ENCODE data around the gene CCDC88B.

CCDC88B gene

DNA sequence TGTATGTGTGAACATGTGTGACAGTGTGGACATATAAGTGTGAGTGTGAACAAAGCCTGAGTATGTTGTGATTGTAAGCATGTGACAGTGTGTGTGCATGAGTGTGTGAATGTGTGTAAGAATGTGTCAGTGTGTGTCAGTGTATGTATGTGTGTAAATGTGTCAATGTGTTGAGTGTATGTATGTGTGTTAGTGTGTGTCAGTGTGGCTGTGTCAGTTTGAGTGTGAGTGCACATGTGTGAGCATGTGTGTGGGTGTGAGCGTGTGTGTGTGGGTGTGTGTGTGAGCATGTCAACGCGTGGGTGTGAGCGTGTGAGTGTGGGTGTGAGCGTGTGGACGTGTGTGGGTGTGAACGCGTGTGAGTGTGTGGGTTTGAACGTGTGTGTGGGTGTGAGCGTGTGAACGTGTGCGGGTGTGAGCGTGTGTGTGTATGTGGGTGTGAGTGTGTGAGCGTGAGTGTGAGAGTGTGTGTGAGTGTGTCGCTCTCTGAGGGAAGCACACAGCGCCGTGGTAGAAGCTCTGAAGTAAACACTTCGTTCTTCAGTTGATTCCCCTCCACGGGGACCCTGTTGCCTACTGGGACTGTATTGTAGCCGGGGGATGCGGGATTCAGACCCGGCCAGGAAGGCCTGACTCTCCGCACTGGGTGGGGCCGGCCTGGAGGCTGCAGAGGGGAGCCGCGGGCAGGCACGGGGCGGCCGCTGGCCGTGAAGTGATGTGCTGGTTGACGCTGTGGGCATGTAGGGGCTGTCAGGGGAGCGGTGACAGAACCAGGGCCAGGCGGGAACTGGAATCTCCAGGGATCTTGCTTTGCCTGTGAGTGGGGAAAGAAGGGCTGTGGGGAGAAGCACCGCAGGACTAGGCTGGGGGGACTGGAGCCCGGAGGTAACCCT is 40.1 kb downstream of the CCDC88B start:
- H3K9me3 ChIP-seq (ENCODE audit: insufficient read depth, low read length) = no peaks in the 10 kb centered on the region
- no peaks in the 10 kb centered on the region for H3K27me3 ChIP-seq (ENCODE audit: low read length)
- no peak overlapping the region for H3K4me2 ChIP-seq (ENCODE audit: low read depth, low read length, poor library complexity, severe bottlenecking)
- H2AFZ ChIP-seq (ENCODE audit: low read depth, low read length, severe bottlenecking) = no peak overlapping the region
- no peak overlapping the region for H3K4me3 ChIP-seq (ENCODE audit: insufficient read depth, low read length, poor library complexity, severe bottlenecking)
- no peaks in the 10 kb centered on the region for H3K9me2 ChIP-seq (replicated peaks; ENCODE audit: insufficient read depth, low read length)
- H3K36me3 ChIP-seq (ENCODE audit: low read length) = no peaks in the 10 kb centered on the region
- no peaks in the 10 kb centered on the region for H3K79me2 ChIP-seq (ENCODE audit: insufficient read depth, low read length)
- H3K9ac ChIP-seq (ENCODE audit: low read length) = no peak overlapping the region
- no peaks in the 10 kb centered on the region for H4K20me1 ChIP-seq (ENCODE audit: low read depth, low read length)
- H3K27ac ChIP-seq (ENCODE audit: low read depth, low read length) = no peak overlapping the region
- H3F3A ChIP-seq (ENCODE audit: insufficient read depth) = no peaks in the 10 kb centered on the region
- TF ChIP-seq, protein P1, sequence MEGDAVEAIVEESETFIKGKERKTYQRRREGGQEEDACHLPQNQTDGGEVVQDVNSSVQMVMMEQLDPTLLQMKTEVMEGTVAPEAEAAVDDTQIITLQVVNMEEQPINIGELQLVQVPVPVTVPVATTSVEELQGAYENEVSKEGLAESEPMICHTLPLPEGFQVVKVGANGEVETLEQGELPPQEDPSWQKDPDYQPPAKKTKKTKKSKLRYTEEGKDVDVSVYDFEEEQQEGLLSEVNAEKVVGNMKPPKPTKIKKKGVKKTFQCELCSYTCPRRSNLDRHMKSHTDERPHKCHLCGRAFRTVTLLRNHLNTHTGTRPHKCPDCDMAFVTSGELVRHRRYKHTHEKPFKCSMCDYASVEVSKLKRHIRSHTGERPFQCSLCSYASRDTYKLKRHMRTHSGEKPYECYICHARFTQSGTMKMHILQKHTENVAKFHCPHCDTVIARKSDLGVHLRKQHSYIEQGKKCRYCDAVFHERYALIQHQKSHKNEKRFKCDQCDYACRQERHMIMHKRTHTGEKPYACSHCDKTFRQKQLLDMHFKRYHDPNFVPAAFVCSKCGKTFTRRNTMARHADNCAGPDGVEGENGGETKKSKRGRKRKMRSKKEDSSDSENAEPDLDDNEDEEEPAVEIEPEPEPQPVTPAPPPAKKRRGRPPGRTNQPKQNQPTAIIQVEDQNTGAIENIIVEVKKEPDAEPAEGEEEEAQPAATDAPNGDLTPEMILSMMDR (IDR thresholded peaks at IDR 0.05; ENCODE audit: insufficient read depth, low read length, poor library complexity, severe bottlenecking) = no peak
- TF ChIP-seq EZH2phosphoT487 (conservative IDR thresholded peaks at IDR 0.05; ENCODE audit: low read length) = no peak

DNA sequence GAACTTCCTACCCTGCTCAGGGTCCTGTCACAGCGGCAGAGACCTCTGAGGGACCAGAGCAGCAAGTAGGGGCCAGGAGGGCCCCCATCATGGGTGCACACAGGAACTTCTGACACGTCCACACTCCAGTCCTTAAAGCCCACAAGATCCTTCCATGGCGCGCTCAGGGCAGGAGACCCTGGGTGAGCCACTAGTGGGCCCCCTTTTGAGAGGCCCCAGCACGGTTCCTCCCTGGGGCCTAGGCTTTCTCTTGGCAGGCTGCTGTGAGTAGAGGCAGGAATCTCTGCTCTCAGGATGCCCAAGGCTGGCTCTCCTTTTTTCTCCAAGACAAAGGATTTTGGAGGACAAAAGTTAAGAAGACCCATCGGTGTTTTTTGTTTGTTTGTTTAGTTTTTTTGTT is 41.3 kb downstream of the CCDC88B start:
- TF ChIP-seq EZH2phosphoT487 (conservative IDR thresholded peaks at IDR 0.05; ENCODE audit: low read length) = no peak
- TF ChIP-seq, protein P1 (IDR thresholded peaks at IDR 0.05; ENCODE audit: insufficient read depth, low read length, poor library complexity, severe bottlenecking) = no peak
- Histone ChIP-seq H3K27me3 (ENCODE audit: low read length) (no peaks in the 10 kb centered on the region), H3F3A (ENCODE audit: insufficient read depth) (no peaks in the 10 kb centered on the region), H3K79me2 (ENCODE audit: insufficient read depth, low read length) (no peaks in the 10 kb centered on the region), H3K9me2 (replicated peaks; ENCODE audit: insufficient read depth, low read length) (no peaks in the 10 kb centered on the region), H2AFZ (ENCODE audit: low read depth, low read length, severe bottlenecking) (no peak overlapping the region), H3K4me2 (ENCODE audit: low read depth, low read length, poor library complexity, severe bottlenecking) (no peak overlapping the region), H4K20me1 (ENCODE audit: low read depth, low read length) (no peaks in the 10 kb centered on the region), H3K4me3 (ENCODE audit: insufficient read depth, low read length, poor library complexity, severe bottlenecking) (no peak overlapping the region), H3K9me3 (ENCODE audit: insufficient read depth, low read length) (no peaks in the 10 kb centered on the region), H3K9ac (ENCODE audit: low read length) (no peak overlapping the region), H3K36me3 (ENCODE audit: low read length) (no peaks in the 10 kb centered on the region), H3K27ac (ENCODE audit: low read depth, low read length) (no peak overlapping the region)

DNA sequence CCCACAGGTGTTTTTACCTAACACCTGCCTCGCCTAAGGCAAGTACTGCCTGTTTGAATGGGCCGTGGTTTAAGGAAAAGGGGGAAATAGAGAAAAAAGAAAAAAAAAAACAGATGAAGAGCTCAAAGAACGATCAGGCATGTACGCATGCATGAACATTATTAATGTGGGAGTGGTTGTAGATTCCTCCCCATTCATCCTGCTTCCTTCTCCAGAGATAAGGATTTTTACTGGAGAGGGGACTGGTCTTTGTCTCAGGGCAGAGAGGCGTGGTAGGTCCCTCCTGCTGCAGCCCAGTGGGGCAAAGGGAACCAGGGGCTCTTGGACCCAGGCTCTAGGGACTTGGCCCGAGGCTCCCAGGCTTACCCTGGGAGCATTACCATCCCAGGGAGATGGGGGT is 42.0 kb downstream of the CCDC88B start:
- Histone ChIP-seq H3F3A (ENCODE audit: insufficient read depth) (no peaks in the 10 kb centered on the region), H3K27ac (ENCODE audit: low read depth, low read length) (no peak overlapping the region), H3K36me3 (ENCODE audit: low read length) (no peaks in the 10 kb centered on the region), H3K9me3 (ENCODE audit: insufficient read depth, low read length) (no peaks in the 10 kb centered on the region), H3K9ac (ENCODE audit: low read length) (no peak overlapping the region), H2AFZ (ENCODE audit: low read depth, low read length, severe bottlenecking) (no peak overlapping the region), H3K27me3 (ENCODE audit: low read length) (no peaks in the 10 kb centered on the region), H3K9me2 (replicated peaks; ENCODE audit: insufficient read depth, low read length) (no peaks in the 10 kb centered on the region), H3K4me3 (ENCODE audit: insufficient read depth, low read length, poor library complexity, severe bottlenecking) (no peak overlapping the region), H3K4me2 (ENCODE audit: low read depth, low read length, poor library complexity, severe bottlenecking) (no peak overlapping the region), H4K20me1 (ENCODE audit: low read depth, low read length) (no peaks in the 10 kb centered on the region), H3K79me2 (ENCODE audit: insufficient read depth, low read length) (no peaks in the 10 kb centered on the region)
- no peak for TF ChIP-seq EZH2phosphoT487 (conservative IDR thresholded peaks at IDR 0.05; ENCODE audit: low read length)
- TF ChIP-seq, protein P1 (IDR thresholded peaks at IDR 0.05; ENCODE audit: insufficient read depth, low read length, poor library complexity, severe bottlenecking) = no peak

Data from SU-DHL-6 (cell line).